ENCODE data around the gene HLTF.

- TF ChIP-seq, protein P1, sequence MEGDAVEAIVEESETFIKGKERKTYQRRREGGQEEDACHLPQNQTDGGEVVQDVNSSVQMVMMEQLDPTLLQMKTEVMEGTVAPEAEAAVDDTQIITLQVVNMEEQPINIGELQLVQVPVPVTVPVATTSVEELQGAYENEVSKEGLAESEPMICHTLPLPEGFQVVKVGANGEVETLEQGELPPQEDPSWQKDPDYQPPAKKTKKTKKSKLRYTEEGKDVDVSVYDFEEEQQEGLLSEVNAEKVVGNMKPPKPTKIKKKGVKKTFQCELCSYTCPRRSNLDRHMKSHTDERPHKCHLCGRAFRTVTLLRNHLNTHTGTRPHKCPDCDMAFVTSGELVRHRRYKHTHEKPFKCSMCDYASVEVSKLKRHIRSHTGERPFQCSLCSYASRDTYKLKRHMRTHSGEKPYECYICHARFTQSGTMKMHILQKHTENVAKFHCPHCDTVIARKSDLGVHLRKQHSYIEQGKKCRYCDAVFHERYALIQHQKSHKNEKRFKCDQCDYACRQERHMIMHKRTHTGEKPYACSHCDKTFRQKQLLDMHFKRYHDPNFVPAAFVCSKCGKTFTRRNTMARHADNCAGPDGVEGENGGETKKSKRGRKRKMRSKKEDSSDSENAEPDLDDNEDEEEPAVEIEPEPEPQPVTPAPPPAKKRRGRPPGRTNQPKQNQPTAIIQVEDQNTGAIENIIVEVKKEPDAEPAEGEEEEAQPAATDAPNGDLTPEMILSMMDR (IDR thresholded peaks at IDR 0.05), result no peak
- no peak for TF ChIP-seq POLR2A (IDR thresholded peaks at IDR 0.05)
- TF ChIP-seq POLR2AphosphoS5 (IDR thresholded peaks at IDR 0.05), result no peak
- no peak for TF ChIP-seq EP300 (IDR thresholded peaks at IDR 0.05)
Measured at GRCh38 chr3:149009732-149010131, 76.6 kb downstream of the HLTF start.
